ENCODE measurements around the gene WIPI1. TPM values are rescaled to one million over a fixed set of nuclear protein-coding genes. Genes with fewer than 3 reads are reported as not detected.
"Not testable (repeated sequence)": the region's sequence is repeated elsewhere in the genome, so short reads cannot be mapped to it uniquely, and the experiment has no call there.

WIPI1 gene
- total and polyA plus RNA-seq, 4 donors: 19.2 to 84.8 (median 41.5) TPM

DNA sequence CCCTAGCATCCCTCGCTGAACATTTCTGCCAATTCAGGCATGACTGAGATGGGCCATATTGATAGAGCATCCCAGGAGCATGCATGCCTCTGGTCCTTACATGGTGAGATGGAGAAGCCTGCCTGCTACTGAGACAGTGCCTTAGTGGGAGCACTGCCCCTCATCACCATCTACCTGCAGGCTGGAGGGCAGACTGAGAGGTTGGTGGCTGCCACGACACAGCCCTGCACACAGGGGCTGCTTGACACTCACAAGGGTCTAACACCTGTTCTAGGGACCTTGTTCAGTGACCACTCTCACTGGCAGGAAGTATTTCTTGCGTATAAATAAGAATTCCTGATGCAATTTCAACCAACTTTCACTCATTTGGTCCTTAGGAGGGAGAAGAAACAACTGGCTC is 34.0 kb downstream of the WIPI1 start:
- H3K27me3 ChIP-seq (ENCODE audit: control insufficient read depth, insufficient read depth, low read length): no peaks in the 10 kb centered on the region
- peaks cover 19% of the 10 kb centered on the region for H3K36me3 ChIP-seq (ENCODE audit: control insufficient read depth, insufficient read depth, low read length)
- H3K27ac ChIP-seq (ENCODE audit: low read depth, low read length): no peak overlapping the region
- no peak for DNase-seq (ENCODE audit: low read depth in 4 of 6, low spot score in 6 of 6)
- no peaks in the 10 kb centered on the region for H3K4me1 ChIP-seq (ENCODE audit: control insufficient read depth, insufficient read depth, low read length)
- no peaks in the 10 kb centered on the region for H3K9me3 ChIP-seq (ENCODE audit: control insufficient read depth, insufficient read depth, low read length)
- 94% methylated on average over 2 of the region's 3 CpGs for WGBS (ENCODE audit: insufficient coverage)
- no peak overlapping the region for H3K4me3 ChIP-seq (ENCODE audit: low read depth, low read length)

DNA sequence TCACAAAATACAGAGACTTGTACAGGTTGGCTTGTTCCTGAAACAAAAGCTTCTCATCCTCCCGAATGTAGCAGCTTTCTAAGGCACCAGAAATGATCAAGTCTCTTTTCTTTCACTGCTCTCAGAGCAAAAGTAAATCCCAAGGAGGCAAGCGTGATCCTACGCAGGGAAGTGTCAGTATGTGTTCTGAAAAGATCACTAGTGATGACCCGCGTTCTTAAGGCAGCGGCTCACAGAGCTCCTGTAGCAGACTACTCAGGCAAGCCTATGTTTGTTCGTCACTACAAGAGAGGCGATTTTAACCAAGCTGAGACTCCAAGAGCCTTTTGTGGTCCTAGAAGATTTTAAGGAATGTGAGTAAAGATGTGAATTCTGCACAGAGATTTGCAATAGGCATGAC is 34.5 kb downstream of the WIPI1 start:
- no peak overlapping the region for H3K4me3 ChIP-seq (ENCODE audit: low read depth, low read length)
- H3K36me3 ChIP-seq (ENCODE audit: control insufficient read depth, insufficient read depth, low read length): peaks cover 19% of the 10 kb centered on the region
- no peaks in the 10 kb centered on the region for H3K9me3 ChIP-seq (ENCODE audit: control insufficient read depth, insufficient read depth, low read length)
- no peak for DNase-seq (ENCODE audit: low read depth in 4 of 6, low spot score in 6 of 6)
- H3K4me1 ChIP-seq (ENCODE audit: control insufficient read depth, insufficient read depth, low read length): no peaks in the 10 kb centered on the region
- no peak overlapping the region for H3K27ac ChIP-seq (ENCODE audit: low read depth, low read length)
- H3K27me3 ChIP-seq (ENCODE audit: control insufficient read depth, insufficient read depth, low read length): no peaks in the 10 kb centered on the region
- WGBS (ENCODE audit: insufficient coverage): 78% methylated on average over 7 of the region's 8 CpGs

- Histone ChIP-seq H3K27ac (ENCODE audit: low read depth, low read length) (no peak overlapping the region), H3K9me3 (ENCODE audit: control insufficient read depth, insufficient read depth, low read length) (no peaks in the 10 kb centered on the region)
- WGBS (ENCODE audit: insufficient coverage): no CpG with 5 or more reads among the region's 9 CpGs
These were observed 35.8 kb downstream of the WIPI1 start for GRCh38 chr17:68421486-68421885.

GRCh38 chr17:68420065-68420464 is 37.2 kb downstream of the WIPI1 start:
- Histone ChIP-seq H3K4me1 (ENCODE audit: control insufficient read depth, insufficient read depth, low read length) (no peaks in the 10 kb centered on the region), H3K36me3 (ENCODE audit: control insufficient read depth, insufficient read depth, low read length) (peaks cover 9% of the 10 kb centered on the region), H3K9me3 (ENCODE audit: control insufficient read depth, insufficient read depth, low read length) (peaks cover 3% of the 10 kb centered on the region), H3K27ac (ENCODE audit: low read depth, low read length) (no peak overlapping the region), H3K4me3 (ENCODE audit: low read depth, low read length) (no peak overlapping the region), H3K27me3 (ENCODE audit: control insufficient read depth, insufficient read depth, low read length) (no peaks in the 10 kb centered on the region)
- DNase-seq (ENCODE audit: low read depth in 4 of 6, low spot score in 6 of 6): no peak
- 92% methylated on average over 13 of the region's 14 CpGs for WGBS (ENCODE audit: insufficient coverage)

More at GRCh38 chr17:68421486-68421885, 35.8 kb downstream of the WIPI1 start:
- no peaks in the 10 kb centered on the region for H3K27me3 ChIP-seq (ENCODE audit: control insufficient read depth, insufficient read depth, low read length)
- H3K4me1 ChIP-seq (ENCODE audit: control insufficient read depth, insufficient read depth, low read length): no peaks in the 10 kb centered on the region
- H3K4me3 ChIP-seq (ENCODE audit: low read depth, low read length): no peak overlapping the region
- DNase-seq (ENCODE audit: low read depth in 4 of 6, low spot score in 6 of 6): no peak
- H3K36me3 ChIP-seq (ENCODE audit: control insufficient read depth, insufficient read depth, low read length): peaks cover 14% of the 10 kb centered on the region

DNA sequence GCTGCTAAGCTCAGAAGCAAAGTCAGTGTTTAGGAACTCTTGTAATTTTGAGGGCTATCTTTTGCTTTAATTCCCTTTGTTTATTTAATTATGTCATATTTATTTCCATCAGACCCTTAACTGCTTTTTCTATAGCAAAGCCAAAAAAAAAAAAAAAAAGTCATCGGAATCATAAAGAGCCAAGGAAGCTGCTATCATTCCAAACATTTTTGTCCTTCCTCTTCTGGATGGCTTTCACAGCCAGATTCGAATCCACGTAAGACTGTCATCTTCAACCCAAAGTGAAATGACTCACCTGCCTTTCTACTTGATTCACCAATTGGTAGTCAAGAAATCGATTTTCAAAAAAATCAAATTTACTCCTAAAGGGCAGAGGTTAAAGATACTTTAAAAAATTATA is 38.4 kb downstream of the WIPI1 start:
- Histone ChIP-seq H3K4me1 (ENCODE audit: control insufficient read depth, insufficient read depth, low read length) (no peaks in the 10 kb centered on the region), H3K9me3 (ENCODE audit: control insufficient read depth, insufficient read depth, low read length) (peaks cover 3% of the 10 kb centered on the region), H3K27me3 (ENCODE audit: control insufficient read depth, insufficient read depth, low read length) (no peaks in the 10 kb centered on the region), H3K27ac (ENCODE audit: low read depth, low read length) (no peak overlapping the region), H3K36me3 (ENCODE audit: control insufficient read depth, insufficient read depth, low read length) (peaks cover 6% of the 10 kb centered on the region), H3K4me3 (ENCODE audit: low read depth, low read length) (no peak overlapping the region)
- 90% methylated on average over 2 of the region's 4 CpGs for WGBS (ENCODE audit: insufficient coverage)
- DNase-seq (ENCODE audit: low read depth in 4 of 6, low spot score in 6 of 6): no peak

- no peak overlapping the region for H3K4me3 ChIP-seq (ENCODE audit: low read depth, low read length)
- peaks cover 3% of the 10 kb centered on the region for H3K36me3 ChIP-seq (ENCODE audit: control insufficient read depth, insufficient read depth, low read length)
- peaks cover 3% of the 10 kb centered on the region for H3K9me3 ChIP-seq (ENCODE audit: control insufficient read depth, insufficient read depth, low read length)
- WGBS (ENCODE audit: insufficient coverage): 100% methylated on average over 3 of the region's 3 CpGs
- no peak for DNase-seq (ENCODE audit: low read depth in 4 of 6, low spot score in 6 of 6)
- no peaks in the 10 kb centered on the region for H3K4me1 ChIP-seq (ENCODE audit: control insufficient read depth, insufficient read depth, low read length)
- no peak overlapping the region for H3K27ac ChIP-seq (ENCODE audit: low read depth, low read length)
- no peaks in the 10 kb centered on the region for H3K27me3 ChIP-seq (ENCODE audit: control insufficient read depth, insufficient read depth, low read length)
These were observed 40.0 kb downstream of the WIPI1 start for GRCh38 chr17:68417317-68417716.

- not testable (repeated sequence) for H3K27ac ChIP-seq (ENCODE audit: low read depth, low read length); H3K4me3 ChIP-seq (ENCODE audit: low read depth, low read length); DNase-seq (ENCODE audit: low read depth in 4 of 6, low spot score in 6 of 6); H3K4me1 ChIP-seq (ENCODE audit: control insufficient read depth, insufficient read depth, low read length); H3K36me3 ChIP-seq (ENCODE audit: control insufficient read depth, insufficient read depth, low read length); H3K9me3 ChIP-seq (ENCODE audit: control insufficient read depth, insufficient read depth, low read length); H3K27me3 ChIP-seq (ENCODE audit: control insufficient read depth, insufficient read depth, low read length)
These were observed 42.4 kb downstream of the WIPI1 start for GRCh38 chr17:68414901-68415300.

GRCh38 chr17:68413597-68414560 is 43.4 kb downstream of the WIPI1 start:
- not testable (repeated sequence) for H3K27ac ChIP-seq (ENCODE audit: low read depth, low read length); H3K27me3 ChIP-seq (ENCODE audit: control insufficient read depth, insufficient read depth, low read length); H3K4me1 ChIP-seq (ENCODE audit: control insufficient read depth, insufficient read depth, low read length); H3K36me3 ChIP-seq (ENCODE audit: control insufficient read depth, insufficient read depth, low read length); H3K4me3 ChIP-seq (ENCODE audit: low read depth, low read length); H3K9me3 ChIP-seq (ENCODE audit: control insufficient read depth, insufficient read depth, low read length)
- WGBS (ENCODE audit: insufficient coverage): 1% methylated on average over 18 of the region's 34 CpGs
- peak in 1 of 6 donors; percentile 39 for DNase-seq (ENCODE audit: low read depth in 4 of 6, low spot score in 6 of 6)

DNA sequence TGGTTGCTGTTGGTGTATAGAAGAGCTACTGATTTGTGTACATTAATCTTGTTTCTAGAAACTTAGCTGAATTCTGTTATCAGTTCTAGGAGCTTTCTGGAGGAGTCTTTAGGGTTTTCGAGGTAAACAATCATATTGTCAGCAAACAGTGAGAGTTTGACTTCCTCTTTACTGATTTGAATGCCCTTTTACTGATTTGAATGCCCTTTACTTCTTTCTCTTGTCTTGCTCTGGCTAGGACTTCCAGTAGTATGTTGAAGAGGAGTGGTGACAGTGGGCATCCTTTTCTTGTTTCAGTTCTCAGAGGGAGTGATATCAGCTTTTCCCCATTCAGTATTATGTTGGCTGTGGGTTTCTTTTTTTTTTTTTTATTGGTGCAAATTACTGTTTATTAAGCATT is 49.6 kb downstream of the WIPI1 start:
- not testable (repeated sequence) for H3K27me3 ChIP-seq (ENCODE audit: control insufficient read depth, insufficient read depth, low read length); H3K4me1 ChIP-seq (ENCODE audit: control insufficient read depth, insufficient read depth, low read length); H3K9me3 ChIP-seq (ENCODE audit: control insufficient read depth, insufficient read depth, low read length); H3K36me3 ChIP-seq (ENCODE audit: control insufficient read depth, insufficient read depth, low read length); DNase-seq (ENCODE audit: low read depth in 4 of 6, low spot score in 6 of 6); H3K27ac ChIP-seq (ENCODE audit: low read depth, low read length); H3K4me3 ChIP-seq (ENCODE audit: low read depth, low read length)
- WGBS (ENCODE audit: insufficient coverage): no CpG with 5 or more reads among the region's 1 CpG

- not testable (repeated sequence) for H3K9me3 ChIP-seq (ENCODE audit: control insufficient read depth, insufficient read depth, low read length); H3K4me3 ChIP-seq (ENCODE audit: low read depth, low read length); H3K27me3 ChIP-seq (ENCODE audit: control insufficient read depth, insufficient read depth, low read length); H3K27ac ChIP-seq (ENCODE audit: low read depth, low read length); DNase-seq (ENCODE audit: low read depth in 4 of 6, low spot score in 6 of 6); H3K4me1 ChIP-seq (ENCODE audit: control insufficient read depth, insufficient read depth, low read length); H3K36me3 ChIP-seq (ENCODE audit: control insufficient read depth, insufficient read depth, low read length)
- no CpG with 5 or more reads among the region's 5 CpGs for WGBS (ENCODE audit: insufficient coverage)
These were observed 53.5 kb downstream of the WIPI1 start for GRCh38 chr17:68403837-68404236.
